HFF-Myc (cell line): Measurements from ENCODE around the gene U2SURP.
"Not testable (repeated sequence)": the region's sequence is repeated elsewhere in the genome, so short reads cannot be mapped to it uniquely, and the experiment has no call there.

Experiments used
- DNase-seq: peaks from one replicate; pipeline ENCODE4 v3.0.0-alpha.2; 2011; ENCODE audit warnings: low read depth; ENCODE audit errors: extremely low read depth
- H3K4me3 ChIP-seq: replicated peaks from 2 replicates; pipeline ENCODE4 v1.5.1; 2011; ENCODE audit warnings: low read depth, mild to moderate bottlenecking, control low read depth, low read length
- TF ChIP-seq, protein P1 (sequence below): IDR thresholded peaks from 2 replicates; pipeline ENCODE4 v1.5.1; 2012; ENCODE audit warnings: mild to moderate bottlenecking, low read depth, low read length, control low read depth; ENCODE audit errors: missing control alignments

U2SURP gene

DNA sequence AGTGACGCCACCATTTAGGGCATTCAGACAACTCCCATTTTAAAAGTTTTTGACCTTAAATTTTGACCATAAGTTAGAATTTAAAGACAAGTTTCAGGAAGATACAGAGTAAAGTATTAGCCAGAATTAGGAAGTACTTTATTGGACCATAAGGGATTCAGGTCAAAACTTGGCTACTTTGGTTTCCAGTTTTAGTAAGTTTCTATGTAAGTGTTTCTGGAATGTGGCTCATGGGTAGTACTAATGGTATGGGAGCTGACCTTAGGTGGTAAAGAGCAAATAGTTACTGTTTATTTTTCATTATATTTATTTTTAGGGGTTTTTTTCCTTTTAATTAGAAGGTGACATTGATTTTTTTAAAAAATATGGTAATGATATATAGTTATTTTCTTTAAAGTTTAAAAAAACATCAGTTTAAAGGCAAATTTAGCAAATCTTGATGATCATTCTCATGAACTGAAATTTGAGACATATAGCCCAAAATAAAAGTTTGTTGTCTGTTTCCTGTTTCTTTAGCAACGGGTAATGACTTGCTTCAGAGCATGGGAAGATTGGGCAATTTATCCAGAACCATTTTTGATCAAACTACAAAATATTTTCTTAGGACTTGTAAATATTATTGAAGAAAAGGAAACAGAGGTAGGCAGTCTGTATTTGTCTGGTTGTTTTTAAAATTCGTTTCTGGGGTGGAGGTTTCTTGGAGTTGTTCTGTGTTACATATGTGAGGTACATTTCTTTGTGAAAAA, 34.3 kb downstream of the U2SURP start:
- H3K4me3 ChIP-seq: no peak overlapping the region
- DNase-seq: no peak
- TF ChIP-seq, protein P1, sequence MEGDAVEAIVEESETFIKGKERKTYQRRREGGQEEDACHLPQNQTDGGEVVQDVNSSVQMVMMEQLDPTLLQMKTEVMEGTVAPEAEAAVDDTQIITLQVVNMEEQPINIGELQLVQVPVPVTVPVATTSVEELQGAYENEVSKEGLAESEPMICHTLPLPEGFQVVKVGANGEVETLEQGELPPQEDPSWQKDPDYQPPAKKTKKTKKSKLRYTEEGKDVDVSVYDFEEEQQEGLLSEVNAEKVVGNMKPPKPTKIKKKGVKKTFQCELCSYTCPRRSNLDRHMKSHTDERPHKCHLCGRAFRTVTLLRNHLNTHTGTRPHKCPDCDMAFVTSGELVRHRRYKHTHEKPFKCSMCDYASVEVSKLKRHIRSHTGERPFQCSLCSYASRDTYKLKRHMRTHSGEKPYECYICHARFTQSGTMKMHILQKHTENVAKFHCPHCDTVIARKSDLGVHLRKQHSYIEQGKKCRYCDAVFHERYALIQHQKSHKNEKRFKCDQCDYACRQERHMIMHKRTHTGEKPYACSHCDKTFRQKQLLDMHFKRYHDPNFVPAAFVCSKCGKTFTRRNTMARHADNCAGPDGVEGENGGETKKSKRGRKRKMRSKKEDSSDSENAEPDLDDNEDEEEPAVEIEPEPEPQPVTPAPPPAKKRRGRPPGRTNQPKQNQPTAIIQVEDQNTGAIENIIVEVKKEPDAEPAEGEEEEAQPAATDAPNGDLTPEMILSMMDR: no peak

DNA sequence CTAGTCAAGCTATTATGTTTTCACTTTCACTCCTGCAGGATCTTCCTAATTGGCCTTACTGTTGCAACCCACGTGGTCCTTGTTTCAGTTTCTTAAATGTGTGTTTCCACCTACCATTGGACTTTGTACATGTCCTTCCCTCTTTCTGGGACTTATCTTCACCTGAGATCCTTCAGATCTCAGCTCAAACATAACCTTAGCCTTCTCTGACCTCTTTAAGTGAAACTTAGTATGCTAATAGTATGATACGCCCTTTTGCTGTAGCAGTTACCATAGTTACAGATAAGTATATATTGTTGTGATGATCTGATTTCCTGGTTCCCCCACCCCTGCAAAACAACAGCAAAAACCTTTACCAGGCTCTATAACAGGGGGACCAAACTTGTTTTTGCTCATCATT, 35.2 kb downstream of the U2SURP start:
- TF ChIP-seq, protein P1: no peak
- no peak for DNase-seq
- H3K4me3 ChIP-seq: no peak overlapping the region

DNA sequence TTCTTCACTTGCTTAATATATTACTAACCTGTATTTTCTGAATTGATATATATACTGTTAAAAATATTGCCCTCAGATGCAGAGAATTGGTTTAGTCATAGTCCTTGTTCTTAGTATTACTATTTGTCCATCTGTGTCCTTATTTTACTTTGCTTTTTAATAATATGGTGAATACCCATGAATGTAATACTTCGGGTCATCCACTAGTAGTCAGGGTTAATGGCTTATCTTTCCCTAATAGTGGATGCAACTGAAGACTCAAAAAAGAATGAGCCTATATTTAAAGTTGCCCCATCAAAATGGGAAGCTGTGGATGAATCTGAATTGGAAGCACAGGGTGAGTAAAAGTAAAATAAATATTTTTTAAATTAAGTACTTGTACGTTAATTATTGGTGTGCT, 36.5 kb downstream of the U2SURP start:
- DNase-seq: no peak
- TF ChIP-seq, protein P1: peak; percentile 10

DNA sequence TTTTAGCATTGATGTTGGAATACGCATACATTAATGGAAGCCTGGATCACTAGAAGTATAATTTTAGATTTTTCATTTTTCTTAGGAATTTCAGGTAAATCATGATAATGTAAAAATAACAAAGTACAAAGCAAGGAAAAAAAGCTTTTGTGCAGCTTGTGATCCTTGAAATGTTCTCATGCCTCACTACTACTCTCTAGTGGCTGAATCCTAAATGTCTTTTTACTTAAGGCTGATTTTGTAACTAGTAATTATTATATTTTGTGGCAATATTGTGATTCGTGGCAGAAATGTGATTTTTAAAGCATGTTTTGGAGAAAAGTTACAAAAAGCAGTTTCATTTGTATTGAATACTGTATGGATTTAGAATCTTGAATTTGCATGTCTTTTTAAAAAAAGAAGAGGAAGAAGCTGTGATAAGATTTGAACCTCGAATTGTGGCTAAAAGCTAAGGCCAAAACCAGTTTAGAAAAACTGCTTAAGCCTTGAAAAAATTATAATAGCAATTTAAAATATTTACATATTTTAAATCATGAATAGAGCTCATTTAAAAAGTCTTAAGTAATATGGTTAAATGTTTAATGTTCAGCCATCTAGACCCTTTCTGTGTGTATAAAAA, 39.0 kb downstream of the U2SURP start:
- TF ChIP-seq, protein P1: peak; percentile 34
- no peak overlapping the region for H3K4me3 ChIP-seq
- no peak for DNase-seq

More for the DNA sequence above, 36.5 kb downstream of the U2SURP start:
- no peak overlapping the region for H3K4me3 ChIP-seq

DNA sequence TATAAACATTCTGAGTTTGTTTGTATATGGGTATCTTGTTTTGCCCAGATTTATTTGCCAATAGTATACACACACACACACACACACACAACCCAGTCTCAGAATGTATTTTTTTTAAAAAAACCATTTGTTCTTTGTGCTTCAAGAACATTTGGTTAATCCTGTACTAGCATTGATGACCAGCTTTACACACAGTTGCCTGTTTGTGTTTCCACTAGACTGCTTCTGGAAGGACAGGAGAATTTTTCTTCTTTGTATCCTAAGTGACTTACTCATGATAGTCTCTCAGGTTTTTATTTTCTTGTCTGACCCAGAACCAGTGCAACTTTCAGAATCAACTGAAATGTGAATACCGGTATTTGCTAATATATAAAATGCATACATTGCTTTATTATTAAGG, 40.5 kb downstream of the U2SURP start:
- TF ChIP-seq, protein P1: no peak
- H3K4me3 ChIP-seq: no peak overlapping the region
- DNase-seq: no peak

DNA sequence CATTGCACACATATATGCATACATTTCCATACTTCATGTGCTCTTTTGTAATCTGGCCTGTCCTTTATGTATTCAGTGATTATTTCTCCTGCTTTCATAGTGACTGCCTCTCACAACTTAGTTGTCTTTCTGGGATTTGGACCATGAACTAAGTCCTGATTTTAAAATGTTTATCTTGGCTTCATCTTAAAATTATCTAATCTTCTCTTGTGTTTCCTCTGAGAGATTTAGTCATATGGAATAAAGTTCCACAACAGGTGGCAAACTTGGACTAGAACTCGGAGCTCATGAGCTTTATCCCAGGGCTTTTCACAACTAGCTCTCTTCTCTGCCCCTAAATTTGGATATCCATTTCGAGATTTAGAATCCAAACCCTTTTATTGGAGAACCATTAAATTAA, 44.3 kb downstream of the U2SURP start:
- no peak for DNase-seq
- H3K4me3 ChIP-seq: no peak overlapping the region
- TF ChIP-seq, protein P1: no peak

DNA sequence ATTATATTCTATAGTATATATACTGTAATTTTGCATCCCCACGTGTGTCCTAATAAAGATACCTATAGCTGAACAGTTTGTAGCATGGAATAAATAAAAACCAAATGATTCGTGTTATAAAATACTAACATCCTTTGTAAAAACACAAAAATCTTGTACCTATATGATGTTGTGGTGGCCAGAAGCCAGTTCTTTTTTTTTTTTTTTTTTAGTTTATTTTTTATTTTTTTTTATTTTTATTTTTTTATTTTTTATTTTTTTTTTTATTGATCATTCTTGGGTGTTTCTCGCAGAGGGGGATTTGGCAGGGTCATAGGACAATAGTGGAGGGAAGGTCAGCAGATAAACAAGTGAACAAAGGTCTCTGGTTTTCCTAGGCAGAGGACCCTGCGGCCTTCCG, 44.7 kb downstream of the U2SURP start:
- DNase-seq, H3K4me3 ChIP-seq: not testable (repeated sequence)
